Left colon (tissue), 2 donors: ENCODE data around the gene LTB. TPM values are rescaled to one million over a fixed set of nuclear protein-coding genes. Genes with fewer than 3 reads are reported as not detected.
"Not testable (repeated sequence)": the region's sequence is repeated elsewhere in the genome, so short reads cannot be mapped to it uniquely, and the experiment has no call there.

Experiments
- ATAC-seq: fragments of 200-7000 bp; cut with Tn5 transposase; one replicate; pipeline ENCODE4 v1.9.1; 2020; ENCODE audit warnings: mild to moderate bottlenecking, moderate library complexity
- DNase-seq, 2 donors: peaks; one replicate each; pipeline ENCODE4 v3.0.0-alpha.2; 2020
- intact Hi-C, 2 donors: fragments of 100-400 bp; cut with DNase I in 1 of 2; cut with micrococcal nuclease in 1 of 2; formaldehyde crosslinking; loops; one replicate each; pipeline versions ENCODE4 v1.11.2 to v1.14.0; 2022; cut with DNase I, micrococcal nuclease
- total RNA-seq, 2 donors: library from RNA; stranded (reverse); fragmentation: NEBNext Ultra II Directional; extraction: Animal tissue kit (Norgen Biotek cat#: 25700); gene quantifications; one replicate each; pipeline ENCODE4 v1.2.1, GENCODE V29; 2021
- donor health status: DM: no; HTN: no; CAD: no.
- donor health status: DM: yes; HTN: yes; CAD: no.

LTB gene
- total RNA-seq, 2 donors from 2014 or later = 0.70 to 3.0 TPM

DNA sequence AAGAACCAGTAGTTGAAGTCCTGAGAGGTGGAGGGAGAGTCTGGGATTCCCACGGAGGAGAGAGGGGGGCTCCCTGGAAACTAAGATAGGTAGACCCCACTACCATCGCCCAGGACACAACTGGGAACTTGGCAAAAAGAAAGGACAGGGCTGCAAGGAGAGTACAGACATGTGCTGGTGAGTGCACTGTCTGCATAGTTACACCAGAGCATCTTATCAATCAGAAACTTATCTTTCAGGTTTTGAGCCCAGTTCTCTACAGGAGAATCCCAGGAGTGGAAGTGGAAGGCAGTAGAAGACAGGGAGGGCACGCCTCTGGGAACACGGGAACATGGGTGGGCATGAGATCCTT lies 22.6 kb downstream of the LTB start:
- intact Hi-C loops = no loop called here
- ATAC-seq = no peak

DNA sequence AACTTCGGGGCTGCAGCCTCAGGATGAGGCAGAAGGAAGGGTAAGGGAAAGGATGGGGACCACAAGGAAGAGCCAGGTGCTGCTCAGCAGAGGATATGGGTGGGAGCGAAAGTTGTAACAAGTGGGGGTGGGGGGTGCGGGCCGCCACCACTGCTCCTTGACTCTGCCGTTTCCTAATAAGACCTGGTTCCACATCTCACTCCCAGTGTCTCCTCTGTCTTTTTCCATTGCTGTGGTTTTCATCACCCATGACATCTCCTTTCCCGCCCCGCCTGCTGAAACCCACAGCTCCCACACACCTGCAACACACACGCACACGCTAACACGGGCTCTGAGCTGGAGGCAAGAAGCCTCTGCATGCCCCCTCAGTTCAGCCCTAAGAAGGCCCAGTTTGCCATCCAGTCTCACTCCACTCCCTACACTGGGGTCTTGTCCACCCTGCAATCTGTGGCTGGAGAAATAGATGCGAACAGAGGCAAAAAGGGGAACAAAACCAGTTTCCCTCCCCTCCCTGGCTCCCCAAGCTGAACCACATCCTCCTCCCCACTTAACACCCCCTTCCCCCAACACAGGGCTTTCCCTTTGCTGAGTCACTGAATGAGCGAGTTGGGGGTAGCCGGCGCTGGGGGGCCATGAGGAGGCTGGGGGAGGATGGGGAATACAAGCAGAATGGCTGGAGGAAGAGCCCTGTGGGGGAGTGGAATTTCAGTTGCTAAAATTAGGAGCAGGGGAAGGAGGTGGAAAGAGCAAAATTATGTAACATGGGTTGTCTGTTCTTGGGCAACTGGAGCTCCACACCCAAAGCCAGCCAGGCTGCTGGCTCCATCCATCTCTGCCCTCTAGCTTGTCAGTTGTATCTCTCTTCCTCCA lies 23.4 kb downstream of the LTB start:
- peak; percentile 43 for ATAC-seq

More for the DNA sequence above, 22.6 kb downstream of the LTB start:
- no peak for DNase-seq

DNA sequence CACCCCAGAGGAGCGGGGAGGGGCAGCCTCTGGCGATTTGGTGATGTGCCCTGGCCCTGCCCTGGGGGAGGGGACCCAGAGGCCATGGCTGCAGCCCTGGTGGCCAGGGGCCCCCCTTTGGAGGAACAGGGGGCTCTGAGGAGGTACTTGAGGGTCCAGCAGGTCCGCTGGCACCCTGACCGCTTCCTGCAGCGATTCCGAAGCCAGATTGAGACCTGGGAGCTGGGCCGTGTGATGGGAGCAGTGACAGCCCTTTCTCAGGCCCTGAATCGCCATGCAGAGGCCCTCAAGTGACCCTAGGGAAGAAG lies 24.0 kb downstream of the LTB start:
- no peak for DNase-seq
- intact Hi-C loops = no loop called here
- ATAC-seq = no peak

More for the DNA sequence above, 23.4 kb downstream of the LTB start:
- DNase-seq = peak in 1 of 2 donors; percentile 48
- intact Hi-C loops = no loop called here

DNA sequence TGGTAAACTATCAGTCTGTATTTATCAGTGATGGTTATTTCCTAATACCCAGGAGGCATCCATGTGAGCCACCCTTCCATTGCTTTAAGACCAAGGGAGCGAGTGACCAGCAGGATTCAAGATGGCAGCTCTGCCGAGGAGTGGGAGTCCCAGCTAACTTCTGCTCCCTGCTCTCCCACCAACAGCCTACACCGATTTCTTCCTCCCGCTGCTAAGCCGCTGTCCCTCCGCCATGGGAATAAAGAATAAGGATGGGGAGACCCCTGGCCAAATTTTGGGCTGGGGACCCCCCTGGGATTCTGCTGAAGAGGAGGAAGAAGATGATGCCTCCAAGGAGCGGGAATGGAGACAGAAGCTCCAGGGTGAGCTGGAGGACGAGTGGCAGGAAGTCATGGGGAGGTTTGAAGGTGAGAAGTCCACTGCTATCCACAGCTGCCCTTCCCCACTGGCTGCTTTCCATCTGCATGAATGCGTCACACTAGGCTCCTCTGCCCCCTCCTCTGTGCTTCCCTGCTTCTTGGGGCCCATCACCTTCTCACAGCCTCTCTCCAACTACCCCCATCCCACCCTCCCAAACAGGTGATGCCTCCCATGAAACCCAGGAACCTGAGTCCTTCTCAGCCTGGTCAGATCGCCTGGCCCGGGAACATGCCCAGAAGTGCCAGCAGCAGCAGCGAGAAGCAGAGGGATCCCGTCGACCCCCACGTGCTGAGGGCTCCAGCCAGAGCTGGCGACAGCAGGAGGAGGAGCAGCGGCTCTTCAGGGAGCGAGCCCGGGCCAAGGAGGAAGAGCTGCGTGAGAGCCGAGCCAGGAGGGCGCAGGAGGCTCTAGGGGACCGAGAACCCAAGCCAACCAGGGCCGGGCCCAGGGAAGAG lies 24.5 kb downstream of the LTB start:
- ATAC-seq = no peak
- DNase-seq = no peak
- intact Hi-C loops = no loop called here

DNA sequence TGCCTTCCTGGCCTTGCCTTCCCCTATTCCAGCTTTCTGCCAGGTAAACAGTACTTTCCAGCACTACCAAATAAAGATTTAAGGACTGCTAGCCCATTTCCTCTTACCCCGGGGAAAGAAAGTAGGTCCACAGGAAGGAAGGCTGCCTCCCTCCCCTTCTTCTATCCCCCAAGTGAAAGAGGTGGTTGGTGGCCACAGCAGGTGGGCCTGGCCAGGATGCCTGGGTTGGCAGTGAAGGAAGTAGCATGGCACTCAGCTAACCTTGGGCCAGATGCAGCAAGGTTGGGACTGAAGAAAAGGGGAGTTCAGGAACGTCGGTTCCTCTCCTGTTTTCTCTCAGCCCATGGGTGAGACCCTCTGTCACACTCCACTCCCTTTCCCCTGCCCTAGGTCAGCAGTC lies 25.9 kb downstream of the LTB start:
- ATAC-seq (no peak), DNase-seq (no peak)
- intact Hi-C loops = no loop called here

DNA sequence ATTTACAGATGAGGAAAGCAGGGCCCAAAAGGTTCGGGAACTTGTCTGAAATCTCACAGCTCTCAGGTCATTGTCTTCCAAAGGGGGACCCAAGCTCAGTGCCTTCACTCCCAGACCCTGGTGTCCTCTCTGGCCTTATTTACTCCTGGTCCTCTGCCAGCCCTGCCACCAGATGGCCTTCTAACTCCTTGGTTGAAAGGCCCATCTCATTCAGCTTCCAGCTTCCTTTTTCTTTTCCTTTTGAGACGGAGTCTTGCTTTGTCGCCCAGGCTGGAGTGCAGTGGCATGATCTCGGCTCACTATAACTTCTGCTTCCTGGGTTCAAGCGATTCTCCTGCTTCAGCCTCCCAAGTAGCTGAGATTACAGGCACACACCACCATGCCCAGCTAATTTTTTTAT lies 30.9 kb downstream of the LTB start:
- intact Hi-C loops, ATAC-seq: not testable (repeated sequence)
- DNase-seq = peak in 1 of 2 donors; percentile 71

DNA sequence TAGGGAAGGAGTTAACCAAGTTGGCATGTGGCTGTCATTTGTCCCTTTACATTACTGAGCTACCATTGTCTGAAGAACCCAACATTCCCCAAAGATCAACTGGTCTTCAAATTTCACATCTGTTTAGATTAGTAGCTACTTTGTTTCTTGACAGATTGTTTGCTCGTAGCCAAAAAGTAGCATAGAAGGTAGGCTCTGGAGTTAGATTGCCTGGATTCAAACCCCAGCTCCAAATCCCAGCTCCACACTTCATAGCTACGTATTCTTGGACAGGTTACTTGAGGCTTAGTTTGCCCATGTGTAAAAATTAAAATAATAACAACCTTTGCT lies 33.7 kb downstream of the LTB start:
- intact Hi-C loops = no loop called here
- DNase-seq (no peak), ATAC-seq (no peak)

DNA sequence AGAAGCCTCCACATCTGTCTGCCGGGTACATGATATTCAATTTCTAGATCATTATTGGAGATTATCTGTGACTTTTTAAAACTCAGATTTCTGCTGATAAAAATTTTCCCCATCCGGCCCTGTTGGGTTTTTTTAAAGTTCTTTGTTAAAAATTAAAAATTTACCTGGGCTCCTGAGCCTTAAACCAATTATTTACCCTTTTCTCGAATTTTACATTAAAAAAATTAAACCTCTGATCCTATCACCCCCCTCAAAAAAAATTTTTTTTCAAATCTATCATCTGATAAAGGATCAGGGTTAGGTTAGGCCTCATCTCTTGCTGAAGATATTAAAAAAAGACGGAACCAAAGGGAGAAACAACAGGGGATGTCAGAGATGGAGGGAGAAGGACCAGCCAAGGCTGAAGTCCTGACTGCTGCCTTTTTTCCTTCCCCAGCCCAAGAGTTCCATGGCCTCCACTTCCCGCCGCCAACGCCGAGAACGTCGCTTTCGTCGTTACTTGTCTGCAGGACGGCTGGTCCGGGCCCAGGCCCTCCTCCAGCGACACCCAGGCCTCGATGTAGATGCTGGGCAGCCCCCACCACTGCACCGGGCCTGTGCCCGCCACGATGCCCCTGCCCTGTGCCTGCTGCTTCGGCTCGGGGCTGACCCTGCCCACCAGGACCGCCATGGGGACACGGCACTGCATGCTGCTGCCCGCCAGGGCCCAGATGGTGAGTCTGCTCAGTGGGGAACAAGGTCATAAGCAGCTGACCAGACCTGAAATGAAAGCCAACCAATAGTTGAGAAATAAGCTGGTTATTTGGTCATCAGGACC lies 34.3 kb downstream of the LTB start:
- ATAC-seq (no peak), DNase-seq (no peak)
- intact Hi-C loops = no loop called here

DNA sequence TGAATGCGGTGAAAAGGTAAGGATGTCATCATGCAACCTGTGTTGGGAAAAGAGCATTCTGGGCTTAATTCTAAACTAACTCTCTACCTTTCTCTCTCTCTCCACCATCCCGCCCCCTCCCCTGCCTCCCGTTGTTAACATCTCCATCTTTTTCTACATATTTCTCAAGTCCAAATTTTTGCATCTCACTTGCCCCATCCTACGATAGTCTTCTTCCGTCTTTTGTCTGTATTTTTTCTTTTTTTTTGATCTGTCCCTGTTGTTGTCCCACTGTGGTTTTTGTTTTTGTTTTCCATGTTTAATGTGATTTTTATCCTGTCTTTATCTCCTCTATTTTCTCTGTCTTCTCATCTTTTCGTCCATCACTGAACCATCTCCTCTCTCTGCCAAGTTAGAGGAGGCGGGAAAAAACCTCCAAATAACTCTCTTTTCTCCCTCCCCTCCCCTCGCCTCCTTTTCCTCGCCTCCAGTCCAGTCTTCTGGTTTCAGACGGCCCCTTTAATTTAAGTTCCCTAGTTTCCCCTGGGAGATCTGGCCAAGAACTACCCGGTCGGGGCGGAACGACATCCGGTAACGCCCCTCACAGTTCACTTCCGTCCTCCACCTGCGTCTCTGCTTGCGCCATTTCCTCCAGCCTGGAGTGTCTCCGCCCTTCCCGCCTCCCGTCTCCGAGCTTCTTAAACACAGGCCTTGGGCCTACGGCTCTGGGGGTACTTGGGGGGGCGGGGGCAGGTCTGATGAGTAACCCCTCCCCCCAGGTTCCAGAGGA lies 35.1 kb downstream of the LTB start, which contains the start of gene NFKBIL1:
TSS of gene NFKBIL1 (plus strand) at position 651 of the 769 bp plus-strand sequence. CDS start at position 738, 87 bp downstream.
- intact Hi-C loops = no loop called here
- DNase-seq = peak; percentile 93 to 97
- ATAC-seq = peak; percentile 95

DNA sequence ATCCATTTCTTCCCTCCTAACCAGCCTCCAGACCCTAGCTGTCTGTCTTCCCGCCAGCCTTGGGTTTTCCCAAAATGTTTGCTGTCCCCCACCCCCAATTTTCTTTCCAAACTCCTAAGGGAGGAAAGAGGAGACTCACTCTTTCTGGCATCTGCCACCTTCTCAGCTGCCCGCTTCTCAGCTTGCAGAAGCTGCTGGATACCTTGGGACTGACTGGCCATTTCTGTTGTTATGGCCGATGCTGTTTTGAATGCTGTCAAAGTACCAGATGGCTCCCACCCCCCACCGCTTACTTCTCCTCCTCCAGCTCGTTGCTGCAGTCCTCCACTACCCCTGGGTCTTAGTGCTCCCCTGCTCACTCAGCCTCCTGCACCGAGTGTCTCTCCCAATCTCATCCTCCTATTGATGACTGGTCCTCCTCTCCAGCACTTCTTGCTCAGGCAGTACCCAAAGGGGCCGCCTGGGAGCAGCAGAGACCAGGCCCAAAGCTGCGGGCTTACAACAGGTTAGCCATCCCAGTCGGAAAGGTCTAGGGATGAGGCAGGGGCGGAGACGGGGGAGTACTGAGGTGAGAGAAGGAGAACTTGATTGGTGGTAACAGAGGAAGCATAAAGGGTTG lies 35.8 kb downstream of the LTB start, which contains the start of gene ATP6V1G2:
TSS of gene ATP6V1G2 (minus strand) at position 270 of the 619 bp plus-strand sequence. CDS start at position 221, 49 bp downstream.
- ATAC-seq = peak; percentile 73
- DNase-seq = peak; percentile 90
- intact Hi-C loops = no loop called here

DNA sequence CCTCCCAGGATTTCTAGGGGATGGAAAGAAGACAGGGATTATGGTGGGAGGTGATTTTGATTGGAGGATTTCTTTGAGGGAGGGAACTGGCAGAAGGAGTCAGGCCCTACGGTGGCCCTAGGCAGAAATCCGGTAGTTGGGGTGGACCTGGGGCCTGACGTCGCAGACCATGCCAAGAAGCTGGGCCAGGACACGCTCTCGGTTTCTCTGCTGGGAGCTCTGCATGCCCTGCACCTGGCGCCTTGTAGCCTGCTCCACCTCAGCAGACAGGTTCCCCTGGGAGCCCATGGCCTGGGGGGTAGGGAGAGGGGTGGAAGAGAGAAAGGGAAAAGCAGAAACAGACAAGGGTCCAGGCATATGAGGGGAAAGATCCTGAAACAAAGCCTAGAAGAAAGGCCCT lies 36.9 kb downstream of the LTB start:
- DNase-seq (no peak), ATAC-seq (no peak)
- intact Hi-C loops = no loop called here

DNA sequence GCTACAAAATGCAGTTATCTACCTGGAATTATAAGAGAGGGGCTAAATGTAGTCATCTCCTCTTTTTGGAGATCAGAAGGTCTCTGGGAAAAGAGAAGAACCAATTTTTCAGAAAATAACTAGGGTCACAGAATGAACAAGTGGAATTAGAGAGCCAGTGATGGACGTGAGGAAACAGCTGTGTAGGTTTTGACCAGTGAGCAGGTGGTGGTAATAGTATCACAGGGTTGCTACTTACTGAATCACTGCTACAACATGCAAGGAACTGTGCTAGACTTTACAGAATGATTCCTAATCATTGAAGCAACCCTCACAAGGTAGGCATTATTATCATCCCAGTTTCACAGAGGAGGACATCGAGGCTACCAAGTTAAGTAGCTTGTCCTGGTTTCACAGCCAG lies 37.5 kb downstream of the LTB start:
- ATAC-seq (no peak), DNase-seq (no peak)
- intact Hi-C loops = no loop called here

DNA sequence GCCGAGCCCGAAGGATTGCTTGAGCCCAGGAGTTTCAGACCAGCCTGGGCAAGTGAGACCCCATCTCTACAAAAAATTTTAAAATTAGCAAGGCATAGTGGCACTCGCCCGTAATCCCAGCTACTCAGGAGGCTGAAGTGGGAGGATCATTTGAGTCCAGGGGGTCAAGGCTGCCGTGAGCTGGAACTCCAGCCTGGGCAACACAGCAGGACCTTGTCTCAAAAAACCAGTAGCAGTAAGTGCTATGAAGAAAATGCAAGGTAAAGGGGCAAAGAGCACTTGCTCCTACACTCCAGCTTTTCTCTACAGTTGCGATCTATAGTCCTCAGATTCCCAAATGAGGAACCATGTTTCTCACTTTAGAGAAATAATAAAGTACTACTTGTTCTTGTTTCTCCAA lies 38.6 kb downstream of the LTB start:
- no peak for ATAC-seq
- intact Hi-C loops = loop anchor here in 1 of 2 donors (2.0 kb wide), 1 partner anchor 55 kb away; no protein-coding TSS in a partner anchor
- DNase-seq = no peak

DNA sequence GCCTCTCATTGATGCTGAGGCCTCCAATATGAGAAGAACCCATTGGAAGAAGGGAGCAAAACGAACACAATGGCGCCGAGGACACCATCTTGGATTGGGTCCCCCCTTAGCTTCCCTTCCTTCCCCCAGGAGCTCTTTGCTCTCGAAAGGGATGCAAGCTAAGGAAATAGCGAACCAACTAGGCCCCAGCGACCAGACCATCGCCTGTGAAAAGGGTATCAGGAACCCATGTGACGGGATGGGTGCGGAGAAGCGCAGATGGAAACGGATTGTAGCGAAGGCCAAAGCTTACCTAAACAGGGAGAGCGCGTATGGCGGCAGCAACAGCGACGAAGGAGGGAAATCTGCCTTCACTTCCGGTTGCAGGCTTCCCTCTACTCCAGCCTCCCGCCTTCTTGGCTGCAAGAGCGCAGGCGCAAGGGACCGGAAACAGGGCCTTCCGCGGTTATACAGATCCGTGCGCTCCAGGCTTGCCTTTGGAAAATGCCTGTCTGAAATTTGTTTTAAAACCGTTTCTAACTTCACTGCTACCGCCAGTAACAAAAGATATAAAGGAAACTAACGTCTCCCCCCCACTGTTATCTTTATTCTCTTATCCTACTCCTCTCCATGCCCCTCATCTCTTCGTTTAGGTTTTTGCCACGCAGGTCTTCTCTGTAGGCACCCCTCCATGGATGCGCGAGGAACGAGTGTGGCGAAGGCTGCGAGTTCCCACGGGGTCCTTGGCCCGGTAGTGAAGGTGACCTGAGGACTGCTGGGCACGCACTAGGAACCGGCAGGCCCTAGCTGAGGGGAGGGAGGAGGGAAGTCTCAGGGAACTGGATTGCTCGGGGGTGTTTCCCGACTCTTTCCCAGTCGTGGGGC lies 40.3 kb downstream of the LTB start, which contains the start of gene DDX39B:
TSS of gene DDX39B (minus strand) at position 346 of the 864 bp plus-strand sequence. CDS start 1,471 bp downstream, outside the sequence.
- DNase-seq = peak; percentile 94 to 97
- intact Hi-C loops = loop anchor here in 1 of 2 donors (2.0 kb wide), 1 partner anchor 57 kb away; no protein-coding TSS in a partner anchor
- peak; percentile 85 for ATAC-seq

DNA sequence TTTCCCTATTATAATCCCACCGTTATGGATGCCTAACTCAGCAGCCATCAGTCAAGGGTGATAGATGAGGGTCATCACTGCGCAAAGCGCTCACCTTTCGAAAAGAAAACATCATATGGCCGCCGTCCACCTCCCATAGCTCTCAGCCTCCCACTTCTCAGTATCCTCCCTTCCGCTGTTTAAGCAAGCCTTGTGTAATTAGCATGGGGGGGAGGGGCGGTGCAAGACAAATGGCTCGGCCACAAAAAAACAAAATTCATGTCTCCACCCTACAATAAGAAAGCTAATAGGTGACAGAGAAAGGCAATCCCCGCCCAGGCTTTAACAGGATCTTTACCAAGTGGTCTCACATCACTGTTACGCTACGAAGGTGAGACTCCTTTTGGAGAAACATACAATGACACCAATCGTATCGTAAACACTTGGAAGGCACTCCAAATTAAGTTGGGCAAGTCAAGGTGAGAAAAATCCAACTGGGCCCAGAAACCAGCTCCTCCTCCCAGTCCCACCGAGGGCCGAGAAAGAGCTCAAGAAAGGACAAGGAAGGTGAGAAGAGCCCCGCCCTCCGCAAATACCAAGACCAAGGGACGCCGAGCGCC lies 41.1 kb downstream of the LTB start:
- peak; percentile 57 for ATAC-seq
- DNase-seq = peak; percentile 56 to 83
- intact Hi-C loops = no loop called here

DNA sequence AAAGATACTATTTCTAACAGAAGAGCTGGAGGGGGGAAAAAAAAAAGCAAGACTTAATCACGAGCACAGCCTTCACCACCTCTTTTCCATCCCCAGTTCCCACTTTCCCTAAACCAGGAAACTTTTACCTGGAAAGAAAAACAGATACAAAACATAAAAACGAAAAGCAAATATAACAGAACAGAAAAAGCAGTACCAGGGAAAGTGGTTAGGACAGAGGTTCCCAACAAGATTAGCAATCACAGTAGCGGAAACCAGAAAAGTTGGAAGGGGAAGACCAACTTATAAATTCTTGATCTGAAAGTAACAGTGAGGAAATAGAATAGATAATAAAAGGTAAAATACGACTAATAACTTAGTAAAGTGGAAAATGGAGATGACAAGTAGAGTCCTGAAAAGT lies 41.6 kb downstream of the LTB start:
- DNase-seq (no peak), ATAC-seq (no peak)
- intact Hi-C loops = no loop called here
